GM23338 (cell line): ENCODE data around the gene PGAM5. TPM values are rescaled to one million over a fixed set of nuclear protein-coding genes. Genes with fewer than 3 reads are reported as not detected.

Experiments
- ATAC-seq: fragments of 200-7000 bp; cut with Tn5 transposase; 3 replicates; pipeline ENCODE4 v1.9.1; 2020
- DNase-seq: peaks from one replicate; pipeline ENCODE4 v3.0.0-alpha.2; 2015; ENCODE audit warnings: low spot score
- H2AFZ ChIP-seq: fragments of 200-600 bp; sonication (generic); 2 replicates; pipeline ENCODE4 v1.8.0; 2016; ENCODE audit warnings: antibody characterized with exemption, mild to moderate bottlenecking, moderate library complexity
- H3F3A ChIP-seq: fragments of 200-600 bp; sonication (generic); replicated peaks from 2 replicates; pipeline ENCODE4 v1.8.0; 2017; ENCODE audit warnings: antibody characterized with exemption, mixed run types, low read depth
- H3K27ac ChIP-seq: fragments of 200-600 bp; sonication (generic); 2 replicates; pipeline ENCODE4 v1.6.1; 2016; ENCODE audit warnings: low read depth
- H3K27me3 ChIP-seq: fragments of 200-600 bp; sonication (generic); 2 replicates; pipeline ENCODE4 v1.8.0; 2016; ENCODE audit warnings: mild to moderate bottlenecking, mixed run types, moderate library complexity; ENCODE audit not compliant: insufficient read depth
- H3K36me3 ChIP-seq: fragments of 200-600 bp; sonication (generic); 2 replicates; pipeline ENCODE4 v1.8.0; 2016; ENCODE audit warnings: mild to moderate bottlenecking; ENCODE audit not compliant: insufficient read depth
- H3K4me1 ChIP-seq: fragments of 200-600 bp; sonication (generic); 2 replicates; pipeline ENCODE4 v1.8.0; 2016; ENCODE audit warnings: mild to moderate bottlenecking, moderate library complexity; ENCODE audit not compliant: insufficient read depth
- H3K4me2 ChIP-seq: fragments of 200-600 bp; sonication (generic); 2 replicates; pipeline ENCODE4 v1.7.1; 2017; ENCODE audit warnings: mixed run types
- H3K4me3 ChIP-seq: fragments of 200-600 bp; sonication (generic); 2 replicates; pipeline ENCODE4 v1.6.1; 2016; ENCODE audit warnings: mixed run types
- H3K79me2 ChIP-seq: fragments of 200-600 bp; sonication (generic); replicated peaks from 2 replicates; pipeline ENCODE4 v1.8.0; 2017; ENCODE audit warnings: mild to moderate bottlenecking; ENCODE audit not compliant: insufficient read depth
- H3K9me2 ChIP-seq: fragments of 200-600 bp; sonication (generic); 2 replicates; pipeline ENCODE4 v1.8.0; 2017; ENCODE audit not compliant: insufficient read depth
- H4K20me1 ChIP-seq: fragments of 200-600 bp; sonication (generic); replicated peaks from 2 replicates; pipeline ENCODE4 v1.8.0; 2017; ENCODE audit warnings: mild to moderate bottlenecking; ENCODE audit not compliant: insufficient read depth
- H3K27ac Mint-ChIP-seq: 2 replicates; pipeline ENCODE4 v1.8.0; 2020; ENCODE audit warnings: inconsistent platforms, mild to moderate bottlenecking, moderate library complexity, mixed read lengths
- H3K27me3 Mint-ChIP-seq: 3 replicates; pipeline ENCODE4 v1.8.0; 2022; ENCODE audit warnings: low read depth, mild to moderate bottlenecking, moderate library complexity, mixed read lengths, inconsistent platforms; ENCODE audit not compliant: insufficient read depth, poor library complexity
- H3K36me3 Mint-ChIP-seq: 3 replicates; pipeline ENCODE4 v1.8.0; 2021; ENCODE audit warnings: low read depth, mild to moderate bottlenecking, inconsistent platforms, moderate library complexity, mixed read lengths
- H3K4me1 Mint-ChIP-seq: 3 replicates; pipeline ENCODE4 v1.8.0; 2020; ENCODE audit warnings: mild to moderate bottlenecking, inconsistent platforms, mixed read lengths
- H3K4me3 Mint-ChIP-seq: 3 replicates; pipeline ENCODE4 v1.8.0; 2021; ENCODE audit warnings: moderate library complexity, mild to moderate bottlenecking, inconsistent platforms, mixed read lengths
- H3K9me3 Mint-ChIP-seq: 3 replicates; pipeline ENCODE4 v1.8.0; 2020; ENCODE audit warnings: moderate library complexity, mild to moderate bottlenecking, inconsistent platforms, mixed read lengths
- CREB1 ChIP-seq: fragments of 250-450 bp; sonication (Bioruptor Pico); IDR thresholded peaks from 2 replicates; pipeline ENCODE4 v1.5.0; 2020; ENCODE audit warnings: low read depth, mild to moderate bottlenecking, moderate library complexity
- CTCF ChIP-seq, 2 experiments: fragments of 200-600 bp in 1 of 2; sonication (generic) in 1 of 2; conservative IDR thresholded peaks; 2 replicates each; pipeline versions ENCODE4 v1.5.1 to v1.6.1; 2016 to 2017; ENCODE audit warnings: antibody characterized with exemption in 2 of 2, low read depth in 2 of 2, mild to moderate bottlenecking in 2 of 2, moderate library complexity in 1 of 2
- ETS1 ChIP-seq: IDR thresholded peaks from 2 replicates; pipeline ENCODE4 v1.6.1; 2016; ENCODE audit warnings: antibody characterized with exemption
- EZH2 ChIP-seq: fragments of 200-600 bp; sonication (generic); IDR thresholded peaks from one replicate; pipeline ENCODE4 v1.8.0; 2017; ENCODE audit warnings: antibody characterized with exemption, mild to moderate bottlenecking, low read depth; ENCODE audit not compliant: unreplicated experiment
- EZH2phosphoT487 ChIP-seq: fragments of 200-600 bp; sonication (generic); IDR thresholded peaks from one replicate; pipeline ENCODE4 v1.8.1; 2018; ENCODE audit warnings: antibody characterized with exemption; ENCODE audit not compliant: unreplicated experiment
- JUNB ChIP-seq: IDR thresholded peaks from one replicate; pipeline ENCODE4 v1.6.1; 2016; ENCODE audit warnings: antibody characterized with exemption; ENCODE audit not compliant: unreplicated experiment
- NANOG ChIP-seq: IDR thresholded peaks from 2 replicates; pipeline ENCODE4 v1.6.1; 2016; ENCODE audit warnings: antibody characterized with exemption, borderline replicate concordance
- POLR2AphosphoS5 ChIP-seq: IDR thresholded peaks from 2 replicates; pipeline ENCODE4 v1.6.1; 2016; ENCODE audit warnings: antibody characterized with exemption, low read depth
- STAT1 ChIP-seq: IDR thresholded peaks from one replicate; pipeline ENCODE4 v1.6.1; 2016; ENCODE audit warnings: antibody characterized with exemption; ENCODE audit not compliant: unreplicated experiment
- ZNF114 ChIP-seq: fragments of 250-450 bp; sonication (Bioruptor Pico); IDR thresholded peaks from 2 replicates; pipeline ENCODE4 v1.5.0; 2020; ENCODE audit warnings: mild to moderate bottlenecking, moderate library complexity
- ZNF331 ChIP-seq: fragments of 250-450 bp; sonication (Bioruptor Pico); IDR thresholded peaks from 2 replicates; pipeline ENCODE4 v1.5.0; 2020; ENCODE audit warnings: low read depth, mild to moderate bottlenecking, moderate library complexity
- polyA plus RNA-seq: library from polyadenylated mRNA; unstranded; fragments of >200 nt; fragmentation: Nextera tagmentation; extraction: Ambion mirVana; gene quantifications from 2 replicates; pipeline ENCODE4 v1.2.1, GENCODE V29; 2016
- total RNA-seq: library from RNA; depleted of rRNA; stranded (reverse); fragments of >200 nt; shearing (Covaris generic); gene quantifications from 2 replicates; pipeline ENCODE4 v1.2.3, GENCODE V29; 2014
- TF ChIP-seq, protein P1 (sequence below): fragments of 250-450 bp; sonication (Bioruptor Pico); IDR thresholded peaks from 2 replicates; pipeline ENCODE4 v1.5.0; 2020; ENCODE audit warnings: mild to moderate bottlenecking, moderate library complexity
- TF ChIP-seq, protein P2 (sequence below): IDR thresholded peaks from one replicate; pipeline ENCODE4 v1.6.1; 2018; ENCODE audit warnings: antibody characterized with exemption; ENCODE audit not compliant: unreplicated experiment

Gene PGAM5
- total and polyA plus RNA-seq, 2 experiments from 2014 or later, result 31.1 to 108 TPM

DNA sequence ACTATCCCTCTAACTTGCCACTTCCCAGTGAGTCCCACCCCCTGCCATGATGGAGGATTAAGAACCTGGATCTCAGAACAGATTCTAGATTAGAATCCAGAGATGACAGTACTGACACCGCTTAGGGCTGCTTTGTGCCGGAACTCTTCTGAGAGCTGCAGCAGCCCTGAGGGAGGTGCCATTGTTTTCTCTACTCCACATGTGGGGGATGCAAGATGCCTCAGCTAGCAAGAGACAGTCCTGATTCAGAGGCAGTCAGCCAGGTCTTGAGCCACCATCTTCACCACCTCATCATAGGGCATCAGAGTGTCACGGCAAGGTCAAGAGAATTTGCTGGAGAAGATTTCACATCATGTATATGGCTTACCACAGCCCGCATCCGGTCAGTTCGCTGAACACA, 3.4 kb upstream of the PGAM5 start:
- Histone ChIP-seq H3K36me3 (no peaks in the 10 kb centered on the region), H2AFZ (no peak overlapping the region), H4K20me1 (peaks cover 6% of the 10 kb centered on the region), H3K4me1 (peaks cover 9% of the 10 kb centered on the region; the same call in 1 of the 2 replicates), H3K9me2 (no peaks in the 10 kb centered on the region), H3F3A (peaks cover 17% of the 10 kb centered on the region), H3K79me2 (peaks cover 11% of the 10 kb centered on the region), H3K4me2 (no peak overlapping the region), H3K27me3 (no peaks in the 10 kb centered on the region), H3K27ac (0 out of 2 replicates have a peak overlapping the region, but pooled peaks have one; percentile 50), H3K4me3 (no peak overlapping the region)
- TF ChIP-seq CTCF (conservative IDR thresholded peaks at IDR 0.05; ENCODE audit: low read depth in 2 of 2), result no peak
- TF ChIP-seq EZH2phosphoT487, result no peak
- no peak for TF ChIP-seq JUNB
- no peak for TF ChIP-seq ETS1
- TF ChIP-seq STAT1, result no peak
- no peak for TF ChIP-seq CREB1
- TF ChIP-seq, protein P1, sequence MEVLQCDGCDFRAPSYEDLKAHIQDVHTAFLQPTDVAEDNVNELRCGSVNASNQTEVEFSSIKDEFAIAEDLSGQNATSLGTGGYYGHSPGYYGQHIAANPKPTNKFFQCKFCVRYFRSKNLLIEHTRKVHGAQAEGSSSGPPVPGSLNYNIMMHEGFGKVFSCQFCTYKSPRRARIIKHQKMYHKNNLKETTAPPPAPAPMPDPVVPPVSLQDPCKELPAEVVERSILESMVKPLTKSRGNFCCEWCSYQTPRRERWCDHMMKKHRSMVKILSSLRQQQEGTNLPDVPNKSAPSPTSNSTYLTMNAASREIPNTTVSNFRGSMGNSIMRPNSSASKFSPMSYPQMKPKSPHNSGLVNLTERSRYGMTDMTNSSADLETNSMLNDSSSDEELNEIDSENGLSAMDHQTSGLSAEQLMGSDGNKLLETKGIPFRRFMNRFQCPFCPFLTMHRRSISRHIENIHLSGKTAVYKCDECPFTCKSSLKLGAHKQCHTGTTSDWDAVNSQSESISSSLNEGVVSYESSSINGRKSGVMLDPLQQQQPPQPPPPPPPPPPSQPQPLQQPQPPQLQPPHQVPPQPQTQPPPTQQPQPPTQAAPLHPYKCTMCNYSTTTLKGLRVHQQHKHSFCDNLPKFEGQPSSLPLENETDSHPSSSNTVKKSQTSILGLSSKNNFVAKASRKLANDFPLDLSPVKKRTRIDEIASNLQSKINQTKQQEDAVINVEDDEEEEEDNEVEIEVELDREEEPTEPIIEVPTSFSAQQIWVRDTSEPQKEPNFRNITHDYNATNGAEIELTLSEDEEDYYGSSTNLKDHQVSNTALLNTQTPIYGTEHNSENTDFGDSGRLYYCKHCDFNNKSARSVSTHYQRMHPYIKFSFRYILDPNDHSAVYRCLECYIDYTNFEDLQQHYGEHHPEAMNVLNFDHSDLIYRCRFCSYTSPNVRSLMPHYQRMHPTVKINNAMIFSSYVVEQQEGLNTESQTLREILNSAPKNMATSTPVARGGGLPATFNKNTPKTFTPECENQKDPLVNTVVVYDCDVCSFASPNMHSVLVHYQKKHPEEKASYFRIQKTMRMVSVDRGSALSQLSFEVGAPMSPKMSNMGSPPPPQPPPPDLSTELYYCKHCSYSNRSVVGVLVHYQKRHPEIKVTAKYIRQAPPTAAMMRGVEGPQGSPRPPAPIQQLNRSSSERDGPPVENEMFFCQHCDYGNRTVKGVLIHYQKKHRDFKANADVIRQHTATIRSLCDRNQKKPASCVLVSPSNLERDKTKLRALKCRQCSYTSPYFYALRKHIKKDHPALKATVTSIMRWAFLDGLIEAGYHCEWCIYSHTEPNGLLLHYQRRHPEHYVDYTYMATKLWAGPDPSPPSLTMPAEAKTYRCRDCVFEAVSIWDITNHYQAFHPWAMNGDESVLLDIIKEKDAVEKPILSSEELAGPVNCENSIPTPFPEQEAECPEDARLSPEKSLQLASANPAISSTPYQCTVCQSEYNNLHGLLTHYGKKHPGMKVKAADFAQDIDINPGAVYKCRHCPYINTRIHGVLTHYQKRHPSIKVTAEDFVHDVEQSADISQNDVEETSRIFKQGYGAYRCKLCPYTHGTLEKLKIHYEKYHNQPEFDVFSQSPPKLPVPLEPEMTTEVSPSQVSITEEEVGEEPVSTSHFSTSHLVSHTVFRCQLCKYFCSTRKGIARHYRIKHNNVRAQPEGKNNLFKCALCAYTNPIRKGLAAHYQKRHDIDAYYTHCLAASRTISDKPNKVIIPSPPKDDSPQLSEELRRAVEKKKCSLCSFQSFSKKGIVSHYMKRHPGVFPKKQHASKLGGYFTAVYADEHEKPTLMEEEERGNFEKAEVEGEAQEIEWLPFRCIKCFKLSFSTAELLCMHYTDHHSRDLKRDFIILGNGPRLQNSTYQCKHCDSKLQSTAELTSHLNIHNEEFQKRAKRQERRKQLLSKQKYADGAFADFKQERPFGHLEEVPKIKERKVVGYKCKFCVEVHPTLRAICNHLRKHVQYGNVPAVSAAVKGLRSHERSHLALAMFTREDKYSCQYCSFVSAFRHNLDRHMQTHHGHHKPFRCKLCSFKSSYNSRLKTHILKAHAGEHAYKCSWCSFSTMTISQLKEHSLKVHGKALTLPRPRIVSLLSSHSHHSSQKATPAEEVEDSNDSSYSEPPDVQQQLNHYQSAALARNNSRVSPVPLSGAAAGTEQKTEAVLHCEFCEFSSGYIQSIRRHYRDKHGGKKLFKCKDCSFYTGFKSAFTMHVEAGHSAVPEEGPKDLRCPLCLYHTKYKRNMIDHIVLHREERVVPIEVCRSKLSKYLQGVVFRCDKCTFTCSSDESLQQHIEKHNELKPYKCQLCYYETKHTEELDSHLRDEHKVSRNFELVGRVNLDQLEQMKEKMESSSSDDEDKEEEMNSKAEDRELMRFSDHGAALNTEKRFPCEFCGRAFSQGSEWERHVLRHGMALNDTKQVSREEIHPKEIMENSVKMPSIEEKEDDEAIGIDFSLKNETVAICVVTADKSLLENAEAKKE (CRISPR knock-in tag), result no peak
- TF ChIP-seq, protein P2, sequence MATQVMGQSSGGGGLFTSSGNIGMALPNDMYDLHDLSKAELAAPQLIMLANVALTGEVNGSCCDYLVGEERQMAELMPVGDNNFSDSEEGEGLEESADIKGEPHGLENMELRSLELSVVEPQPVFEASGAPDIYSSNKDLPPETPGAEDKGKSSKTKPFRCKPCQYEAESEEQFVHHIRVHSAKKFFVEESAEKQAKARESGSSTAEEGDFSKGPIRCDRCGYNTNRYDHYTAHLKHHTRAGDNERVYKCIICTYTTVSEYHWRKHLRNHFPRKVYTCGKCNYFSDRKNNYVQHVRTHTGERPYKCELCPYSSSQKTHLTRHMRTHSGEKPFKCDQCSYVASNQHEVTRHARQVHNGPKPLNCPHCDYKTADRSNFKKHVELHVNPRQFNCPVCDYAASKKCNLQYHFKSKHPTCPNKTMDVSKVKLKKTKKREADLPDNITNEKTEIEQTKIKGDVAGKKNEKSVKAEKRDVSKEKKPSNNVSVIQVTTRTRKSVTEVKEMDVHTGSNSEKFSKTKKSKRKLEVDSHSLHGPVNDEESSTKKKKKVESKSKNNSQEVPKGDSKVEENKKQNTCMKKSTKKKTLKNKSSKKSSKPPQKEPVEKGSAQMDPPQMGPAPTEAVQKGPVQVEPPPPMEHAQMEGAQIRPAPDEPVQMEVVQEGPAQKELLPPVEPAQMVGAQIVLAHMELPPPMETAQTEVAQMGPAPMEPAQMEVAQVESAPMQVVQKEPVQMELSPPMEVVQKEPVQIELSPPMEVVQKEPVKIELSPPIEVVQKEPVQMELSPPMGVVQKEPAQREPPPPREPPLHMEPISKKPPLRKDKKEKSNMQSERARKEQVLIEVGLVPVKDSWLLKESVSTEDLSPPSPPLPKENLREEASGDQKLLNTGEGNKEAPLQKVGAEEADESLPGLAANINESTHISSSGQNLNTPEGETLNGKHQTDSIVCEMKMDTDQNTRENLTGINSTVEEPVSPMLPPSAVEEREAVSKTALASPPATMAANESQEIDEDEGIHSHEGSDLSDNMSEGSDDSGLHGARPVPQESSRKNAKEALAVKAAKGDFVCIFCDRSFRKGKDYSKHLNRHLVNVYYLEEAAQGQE, result no peak
- no peak for TF ChIP-seq POLR2AphosphoS5
- no peak for TF ChIP-seq ZNF331 (CRISPR knock-in tag)
- no peak for TF ChIP-seq EZH2
- no peak for TF ChIP-seq NANOG
- TF ChIP-seq ZNF114, result no peak
- Mint-ChIP-seq H3K36me3 (peaks cover 25% of the 10 kb centered on the region), H3K9me3 (peaks cover 13% of the 10 kb centered on the region), H3K4me1 (peaks cover 15% of the 10 kb centered on the region), H3K27ac (0 out of 2 replicates have a peak overlapping the region, but pooled peaks have one; percentile 1), H3K27me3 (peaks cover 20% of the 10 kb centered on the region), H3K4me3 (no peak overlapping the region)
- DNase-seq, result no peak
- no peak for ATAC-seq
